Fibroblast of lung (primary cell): ENCODE results near the gene CYP3A5.

ENCODE experiments used
- CTCF ChIP-seq, 2 donors: IDR thresholded peaks in 1 of 2; conservative IDR thresholded peaks in 1 of 2; 1 replicate in 1 of 2; 2 replicates in 1 of 2; pipeline ENCODE4 v1.5.1; 2011 to 2012; ENCODE audit warnings: low read length in 2 of 2, control low read depth in 1 of 2, inconsistent platforms in 1 of 2, low read depth in 1 of 2, mild to moderate bottlenecking in 1 of 2
- EZH2 ChIP-seq: IDR thresholded peaks from 2 replicates; pipeline ENCODE4 v1.5.1; 2012; ENCODE audit warnings: low read length, control low read depth, mild to moderate bottlenecking; ENCODE audit errors: missing control alignments

GRCh38 chr7:99699946-99700345, 20.1 kb upstream of the CYP3A5 start:
- TF ChIP-seq CTCF (conservative IDR thresholded peaks at IDR 0.05 in 1 of 2, IDR thresholded peaks at IDR 0.05 in 1 of 2; ENCODE audit: low read depth in 1 of 2, low read length in 2 of 2) (no peak), EZH2 (no peak)
